NCI-H2227 treated with DMSO at 0.1 percent for 48 hours (cell line): ENCODE results near the gene ZBTB7C.
A peak's percentile ranks its signal among the peaks of the same experiment; 100 is the strongest.

ENCODE experiments used
- DNase-seq: peaks from one replicate; lab custom pipeline; 2025; lab: John Stamatoyannopoulos, UW

The ZBTB7C gene

GRCh38 chr18:48418539-48419276 is 9.5 kb upstream of the ZBTB7C start:
- no peak for DNase-seq

DNA sequence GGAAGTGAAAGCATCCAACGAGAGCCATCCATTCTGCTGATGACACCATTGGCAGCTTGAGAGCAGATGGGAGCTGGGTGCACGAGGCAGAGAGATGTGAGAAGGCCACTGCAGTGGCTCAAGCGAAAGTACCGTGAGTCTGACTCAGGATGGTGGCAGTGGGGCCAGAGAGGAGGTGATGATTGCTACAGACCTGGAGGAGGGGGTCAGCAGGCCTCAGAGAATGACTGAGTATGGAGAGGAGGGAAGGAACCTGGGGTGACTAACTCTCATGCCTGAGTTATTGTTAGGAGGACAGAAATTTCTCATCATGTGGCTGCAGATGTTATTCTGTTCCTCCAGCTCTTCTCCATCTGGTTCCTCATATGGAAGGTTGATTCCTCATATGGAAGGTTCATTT is 8.8 kb upstream of the ZBTB7C start:
- no peak for DNase-seq

DNA sequence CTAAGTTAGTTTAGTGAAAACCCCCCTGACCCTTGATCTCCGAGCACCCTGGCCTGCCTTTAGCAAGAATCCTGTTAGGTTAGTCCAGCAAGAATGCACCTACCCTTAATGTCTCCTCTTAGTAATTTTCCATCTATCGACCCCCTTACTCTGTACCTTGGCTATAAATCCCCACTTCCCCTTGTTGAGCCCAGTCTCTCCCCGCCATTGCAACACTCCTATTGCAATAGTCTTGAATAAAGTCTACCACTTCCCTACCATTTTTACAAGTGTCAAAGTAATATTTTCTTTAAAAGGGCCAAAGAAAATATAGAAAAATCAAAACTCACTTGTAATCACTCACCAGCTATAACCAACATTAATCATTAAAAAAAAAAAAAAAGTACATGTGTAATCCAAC is 4.2 kb upstream of the ZBTB7C start:
- DNase-seq: no peak

DNA sequence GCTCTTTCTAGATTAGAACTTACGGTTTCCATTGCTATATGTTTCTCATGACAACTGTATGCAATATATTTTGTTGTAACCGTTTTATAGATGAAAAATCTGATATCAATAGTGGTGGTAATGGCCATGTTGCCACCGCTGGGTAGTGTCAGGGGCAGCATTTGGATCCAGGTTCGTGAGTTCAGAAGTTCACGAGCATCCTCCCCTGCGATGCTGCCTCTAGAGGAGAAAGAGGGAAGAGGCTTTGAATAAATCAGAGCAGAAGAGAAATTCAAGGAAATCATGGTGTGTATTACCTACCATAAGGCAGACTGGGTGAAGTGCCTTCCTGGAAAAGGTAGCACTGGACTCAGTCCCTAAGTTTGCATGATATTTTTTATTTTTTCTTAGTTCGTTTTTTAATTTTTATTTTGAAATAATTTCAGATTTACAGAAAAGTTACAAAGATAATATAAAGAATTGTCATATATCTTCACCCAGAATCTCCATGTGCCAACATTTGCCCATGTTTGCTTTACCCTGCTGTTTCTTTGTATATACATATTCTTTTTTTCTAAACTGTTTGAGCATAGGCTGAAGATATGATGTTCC is 3.3 kb upstream of the ZBTB7C start:
- peak; percentile 20 for DNase-seq

GRCh38 chr18:48410095-48410920 is 1.1 kb upstream of the ZBTB7C start:
- peak; percentile 80 for DNase-seq

- DNase-seq: peak; percentile 44
Observed at GRCh38 chr18:48409591-48410094, 460 bp upstream of the ZBTB7C start.

- DNase-seq: no peak
Observed at GRCh38 chr18:48408111-48408726, 964 bp downstream of the ZBTB7C start.

- no peak for DNase-seq
Observed at GRCh38 chr18:48407358-48407757, 1.8 kb downstream of the ZBTB7C start.

- DNase-seq: no peak
Observed at GRCh38 chr18:48405978-48406377, 3.2 kb downstream of the ZBTB7C start.

GRCh38 chr18:48404716-48405507 is 4.3 kb downstream of the ZBTB7C start:
- DNase-seq: no peak

DNA sequence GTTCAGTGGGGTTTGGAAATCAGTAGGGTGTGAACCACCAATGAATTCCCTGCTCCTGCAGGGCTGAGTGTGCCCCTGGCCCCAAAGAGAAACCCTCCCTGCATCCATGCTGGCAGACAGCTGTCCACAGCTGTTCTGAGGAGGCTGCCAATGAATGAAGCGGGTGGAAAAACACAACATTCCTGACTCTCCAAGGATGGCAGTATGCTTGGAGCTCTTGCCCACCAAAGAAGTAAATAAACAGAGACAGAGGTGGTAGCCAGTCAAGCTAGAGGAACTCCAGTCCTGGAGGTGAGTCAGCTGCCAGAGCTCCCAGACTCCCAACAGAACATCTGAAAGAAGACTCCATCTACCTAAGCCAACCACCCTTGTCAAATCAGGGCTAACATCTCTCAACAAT is 6.2 kb downstream of the ZBTB7C start:
- no peak for DNase-seq

GRCh38 chr18:48399303-48400075 is 9.7 kb downstream of the ZBTB7C start:
- no peak for DNase-seq

DNA sequence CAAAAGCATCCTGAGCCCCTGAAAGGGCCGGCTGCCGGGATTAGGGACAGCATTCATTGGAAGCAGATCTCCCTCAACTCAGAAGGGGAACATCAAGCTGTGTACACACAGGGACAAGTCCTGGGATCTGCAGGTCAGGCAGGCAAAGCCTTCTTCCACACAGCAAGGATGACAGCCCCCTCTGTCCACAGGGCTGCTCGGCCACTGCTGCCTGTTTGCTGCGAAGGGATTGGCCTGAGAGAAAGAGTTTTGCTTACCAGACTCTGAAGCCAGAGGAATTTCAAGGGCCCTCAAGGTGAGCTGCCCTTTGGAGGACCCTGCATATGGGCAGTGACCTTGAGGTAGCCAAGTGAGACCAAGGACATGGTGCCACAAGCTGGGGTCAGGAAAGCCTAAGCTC is 11.1 kb downstream of the ZBTB7C start:
- no peak for DNase-seq

DNA sequence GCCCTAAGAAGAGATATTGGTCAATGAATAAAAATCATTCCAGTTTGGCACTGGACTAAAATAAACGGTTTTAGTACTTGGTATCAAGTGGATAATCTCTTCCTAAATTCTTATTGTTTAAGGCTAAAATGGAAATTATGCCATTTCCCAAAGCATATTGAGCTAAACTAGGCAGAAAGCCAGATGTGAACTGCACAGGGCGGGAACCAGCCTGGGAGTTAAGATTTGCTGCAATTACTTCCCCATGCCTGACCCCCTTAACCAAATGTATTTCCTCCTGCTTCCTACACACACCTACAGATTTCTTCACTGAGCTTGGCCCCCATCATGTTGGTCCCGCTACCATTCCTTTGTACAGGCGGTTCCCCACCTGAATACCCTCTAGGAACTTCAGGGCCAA is 12.2 kb downstream of the ZBTB7C start:
- no peak for DNase-seq

- DNase-seq: no peak
Observed at GRCh38 chr18:48396561-48396960, 12.6 kb downstream of the ZBTB7C start.

DNA sequence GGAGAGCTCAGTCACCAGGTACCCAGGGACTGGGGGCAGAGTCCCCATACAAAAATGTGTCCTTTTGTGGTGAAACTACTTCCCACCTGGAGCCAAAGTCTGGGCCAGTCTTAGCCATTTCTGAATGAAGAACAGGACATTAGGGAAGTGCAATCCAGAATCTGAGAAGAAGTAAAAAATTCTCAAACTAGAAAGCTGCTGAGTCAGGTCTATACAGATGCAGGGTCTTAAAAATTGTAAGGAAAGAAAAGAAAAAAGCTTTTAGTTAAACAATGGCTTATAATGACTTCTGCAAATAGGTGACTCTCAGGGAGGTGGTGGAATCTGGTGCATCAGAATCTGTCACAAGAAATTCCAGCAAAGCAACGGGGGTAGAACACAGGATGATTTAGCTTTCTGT is 13.5 kb downstream of the ZBTB7C start:
- no peak for DNase-seq

DNA sequence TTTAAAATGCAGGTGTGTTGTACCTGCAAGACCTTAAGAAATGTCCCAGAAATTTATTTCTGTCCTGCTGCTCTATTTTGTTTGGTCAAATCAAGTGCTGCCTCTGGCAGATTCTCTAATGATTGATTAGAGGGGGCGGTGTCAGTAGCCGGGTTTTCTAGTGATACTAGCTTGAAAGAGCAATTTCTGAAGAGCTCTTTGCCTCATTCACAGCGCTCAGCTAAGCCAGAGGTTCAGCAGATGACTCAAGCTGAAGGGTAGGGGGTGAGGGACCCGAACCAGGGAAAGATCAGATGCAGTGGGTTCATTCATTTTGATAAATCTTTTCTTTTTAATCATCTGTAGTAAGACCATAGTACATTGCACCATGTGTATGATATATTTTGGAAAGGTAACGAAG is 15.0 kb downstream of the ZBTB7C start:
- peak; percentile 7 for DNase-seq

DNA sequence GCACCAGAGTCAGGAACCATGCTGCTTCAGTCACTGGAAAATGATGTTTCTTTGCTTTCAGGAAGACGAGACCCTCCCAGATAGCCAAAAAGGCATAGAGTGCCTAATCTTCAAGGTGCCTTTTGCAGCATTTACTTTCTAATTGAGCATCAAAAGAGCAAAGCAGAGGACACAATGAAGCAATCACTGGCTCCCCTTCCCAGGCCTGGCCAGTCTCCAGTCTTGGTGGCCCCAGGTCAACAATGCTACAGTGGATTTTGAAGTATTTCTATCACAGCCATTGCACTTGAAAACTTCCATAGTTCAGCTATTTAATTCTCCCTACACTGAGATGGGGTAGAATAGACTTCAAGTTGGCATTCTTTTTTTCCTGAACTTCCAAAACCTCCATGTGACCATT is 15.4 kb downstream of the ZBTB7C start:
- DNase-seq: no peak

- DNase-seq: no peak
Observed at GRCh38 chr18:48393170-48393569, 16.0 kb downstream of the ZBTB7C start.

GRCh38 chr18:48392268-48392667 is 16.9 kb downstream of the ZBTB7C start:
- DNase-seq: no peak

DNA sequence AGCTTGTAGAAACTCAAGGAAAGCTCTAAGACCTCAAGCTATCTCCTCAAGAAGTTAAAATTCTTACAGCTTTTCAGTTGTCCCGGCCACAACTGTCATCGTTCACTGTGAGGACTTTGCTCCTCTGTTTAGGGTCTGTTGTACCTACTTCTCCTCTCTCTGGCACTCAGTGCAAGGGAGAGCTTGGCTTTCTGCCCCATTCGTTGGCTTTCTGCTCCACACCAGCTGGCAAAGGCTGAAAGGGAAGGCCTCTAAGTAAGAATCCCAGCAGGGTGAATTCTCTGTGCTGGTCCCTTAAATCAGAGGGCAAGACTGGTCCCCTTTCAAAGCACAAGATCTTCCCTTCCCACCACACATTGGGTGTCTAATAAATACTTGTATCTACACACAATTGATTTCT is 17.3 kb downstream of the ZBTB7C start:
- no peak for DNase-seq
